ENCODE measurements around the gene CHPF. TPM values are rescaled to one million over a fixed set of nuclear protein-coding genes. Genes with fewer than 3 reads are reported as not detected.

The CHPF gene
- total and polyA plus RNA-seq, 4 experiments from 2014 or later = 7.5 to 8.5 (median 7.9) TPM

DNA sequence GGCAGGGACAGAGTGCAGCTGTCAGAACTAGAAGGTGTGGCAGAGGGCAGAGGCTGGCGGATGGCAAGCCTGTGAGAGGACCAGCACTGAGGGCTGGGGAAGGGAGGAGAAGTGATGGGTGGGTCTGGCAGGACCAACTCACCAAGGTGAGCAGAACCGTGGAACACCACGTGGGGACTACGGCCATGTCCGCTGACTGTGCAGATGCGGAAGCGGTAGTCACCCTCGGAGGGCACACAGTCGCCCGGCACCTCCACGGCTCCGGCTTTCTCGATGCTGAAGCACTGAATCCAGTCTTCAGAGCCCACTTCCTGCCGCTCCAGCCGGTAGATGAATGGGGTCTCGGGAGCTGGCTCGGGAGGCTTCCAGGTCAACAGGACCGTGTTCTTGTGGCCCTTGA is 23.5 kb upstream of the CHPF start:
- Mint-ChIP-seq H3K9me3 (no peaks in the 10 kb centered on the region), H3K4me3 (no peak overlapping the region), H3K27me3 (peaks cover 26 to 40% of the 10 kb centered on the region in 2 donors), H3K36me3 (no peaks in the 10 kb centered on the region), H3K4me1 (peaks cover 0 to 3% (median under 1%) of the 10 kb centered on the region in 4 donors), H3K27ac (no peak overlapping the region)
- ChIA-PET CTCF (ENCODE audit: partially characterized antibody) (no interaction called here), POLR2A (ENCODE audit: partially characterized antibody) (no interaction called here)
- intact Hi-C loops (cut with micrococcal nuclease) = no loop called here
- Histone ChIP-seq H3K27me3 (ENCODE audit: insufficient read depth, low read length) (peaks cover 8% of the 10 kb centered on the region), H3K27ac (ENCODE audit: low read depth, low read length) (no peak overlapping the region), H3K9me3 (ENCODE audit: control insufficient read depth in 1 of 2, low read length in 2 of 2) (no peaks in the 10 kb centered on the region), H3K36me3 (ENCODE audit: insufficient read depth, low read length) (no peaks in the 10 kb centered on the region), H3K4me1 (ENCODE audit: insufficient read depth, low read length) (peaks cover 3% of the 10 kb centered on the region), H3K4me3 (ENCODE audit: low read length in 2 of 2) (no peak overlapping the region)
- peak in 1 of 5 donors; percentile 9 for DNase-seq

GRCh38 chr2:219566640-219567039 is 23.0 kb upstream of the CHPF start:
- Histone ChIP-seq H3K27me3 (ENCODE audit: insufficient read depth, low read length) (peaks cover 3% of the 10 kb centered on the region), H3K9me3 (ENCODE audit: control insufficient read depth in 1 of 2, low read length in 2 of 2) (no peaks in the 10 kb centered on the region), H3K36me3 (ENCODE audit: insufficient read depth, low read length) (no peaks in the 10 kb centered on the region), H3K27ac (ENCODE audit: low read depth, low read length) (no peak overlapping the region), H3K4me1 (ENCODE audit: insufficient read depth, low read length) (peaks cover 3% of the 10 kb centered on the region), H3K4me3 (ENCODE audit: low read length in 2 of 2) (no peak overlapping the region)
- H3K4me3 Mint-ChIP-seq = no peak overlapping the region
- peaks cover 0 to 2% (median 0%) of the 10 kb centered on the region in 4 donors for H3K4me1 Mint-ChIP-seq
- ChIA-PET CTCF (ENCODE audit: partially characterized antibody) (interaction anchor here (0.9 kb wide), 1 partner anchor 10 kb away, joined by 3 read pairs; no protein-coding TSS in a partner anchor), POLR2A (ENCODE audit: partially characterized antibody) (no interaction called here)
- peaks cover 22 to 35% of the 10 kb centered on the region in 2 donors for H3K27me3 Mint-ChIP-seq
- H3K27ac Mint-ChIP-seq = no peak overlapping the region
- no peaks in the 10 kb centered on the region for H3K36me3 Mint-ChIP-seq
- intact Hi-C loops (cut with micrococcal nuclease) = no loop called here
- DNase-seq = no peak
- H3K9me3 Mint-ChIP-seq = no peaks in the 10 kb centered on the region

DNA sequence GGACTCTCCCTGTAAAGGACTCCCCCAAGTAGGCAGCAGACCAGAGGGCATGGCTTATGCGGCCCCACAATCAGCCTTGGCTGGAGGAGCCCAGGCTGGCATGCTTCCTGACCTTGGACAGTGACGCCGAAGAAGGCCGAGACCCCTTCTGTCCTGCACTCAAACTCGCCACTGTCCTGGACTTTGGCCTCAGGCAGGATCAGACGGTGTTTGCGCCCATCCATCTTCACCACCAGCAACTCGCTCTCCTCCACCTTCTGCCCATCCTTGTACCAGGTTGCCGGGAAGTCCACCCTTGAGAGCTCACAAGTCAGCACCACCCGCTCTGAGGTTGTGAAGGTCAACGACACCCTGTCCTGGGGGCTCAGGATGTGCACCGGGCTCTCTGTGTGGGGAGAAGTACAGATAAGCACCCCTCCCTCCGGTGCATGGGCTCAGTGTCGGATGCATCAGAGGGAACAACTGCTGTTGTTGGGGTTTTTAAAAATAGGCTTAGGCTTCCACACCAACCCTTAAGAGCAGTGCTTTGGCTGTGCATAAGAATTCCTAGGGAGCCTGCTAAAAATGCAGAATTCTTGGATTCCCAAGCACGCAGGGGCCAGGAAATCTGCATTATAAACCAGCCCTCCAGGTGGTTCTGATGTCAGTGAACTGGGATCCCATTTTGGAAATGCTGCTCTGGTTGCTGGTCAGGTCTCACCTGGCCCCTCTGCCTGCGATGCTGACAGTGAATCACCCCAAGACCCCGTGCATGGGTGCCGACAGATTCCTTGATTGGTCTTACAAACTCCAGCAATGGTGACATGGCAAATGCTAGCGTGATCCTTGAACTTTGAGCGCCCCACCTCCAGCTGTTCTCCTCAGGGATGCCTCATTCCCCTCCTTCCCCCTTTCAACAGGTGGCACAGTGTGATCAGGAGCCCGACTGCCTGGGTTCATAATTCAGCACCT is 21.8 kb upstream of the CHPF start:
- no peaks in the 10 kb centered on the region for H3K9me3 Mint-ChIP-seq
- no peak overlapping the region for H3K27ac Mint-ChIP-seq
- H3K9me3 ChIP-seq (ENCODE audit: control insufficient read depth in 1 of 2, low read length in 2 of 2) = no peaks in the 10 kb centered on the region
- H3K36me3 Mint-ChIP-seq = no peaks in the 10 kb centered on the region
- intact Hi-C loops (cut with micrococcal nuclease) = no loop called here
- POLR2A ChIA-PET (ENCODE audit: partially characterized antibody) = no interaction called here
- peaks cover under 1% of the 10 kb centered on the region for H3K4me1 ChIP-seq (ENCODE audit: insufficient read depth, low read length)
- no peak overlapping the region for H3K4me3 Mint-ChIP-seq
- CTCF ChIA-PET (ENCODE audit: partially characterized antibody) = interaction anchor here (0.7 kb wide), 1 partner anchor 17 kb away, joined by 3 read pairs; no protein-coding TSS in a partner anchor
- no peak overlapping the region for H3K27ac ChIP-seq (ENCODE audit: low read depth, low read length)
- H3K27me3 ChIP-seq (ENCODE audit: insufficient read depth, low read length) = no peaks in the 10 kb centered on the region
- no peak overlapping the region for H3K4me3 ChIP-seq (ENCODE audit: low read length in 2 of 2)
- peak in 1 of 5 donors; percentile 36 for DNase-seq
- H3K4me1 Mint-ChIP-seq = peaks cover 0 to 2% (median 0%) of the 10 kb centered on the region in 4 donors
- peaks cover 22 to 37% of the 10 kb centered on the region in 2 donors for H3K27me3 Mint-ChIP-seq
- no peaks in the 10 kb centered on the region for H3K36me3 ChIP-seq (ENCODE audit: insufficient read depth, low read length)

DNA sequence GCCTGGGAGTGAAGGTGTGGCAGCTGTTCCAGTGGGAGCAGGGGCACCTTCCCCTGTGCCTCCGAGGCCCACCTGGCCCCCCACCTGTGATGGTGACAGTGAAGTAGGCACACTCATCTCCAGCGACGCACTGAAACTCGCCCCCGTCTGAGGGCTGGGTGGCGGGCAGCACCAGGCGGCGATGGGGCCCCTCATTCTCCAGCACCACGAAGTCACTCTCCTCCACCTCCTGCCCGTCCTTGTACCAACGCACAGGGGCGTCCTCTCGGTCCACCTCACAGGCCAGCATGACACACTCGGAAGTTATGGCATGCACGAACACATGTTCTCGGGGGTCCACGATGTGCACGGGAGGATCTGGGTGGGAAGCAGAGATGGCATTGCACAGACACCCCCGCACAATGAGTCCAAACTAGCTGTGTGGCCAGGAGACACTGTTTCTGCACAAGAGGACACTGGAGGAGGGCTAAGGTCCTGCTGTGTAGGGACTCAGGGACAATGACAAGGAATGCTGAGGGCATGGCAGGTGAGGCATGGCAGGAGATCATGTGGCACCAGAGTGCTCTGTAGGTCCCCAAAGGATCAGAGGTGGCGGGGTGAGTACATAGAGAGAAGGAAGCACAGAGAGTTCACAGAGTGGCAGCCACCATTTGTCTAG is 19.8 kb upstream of the CHPF start:
- peak in 1 of 5 donors; percentile 1 for DNase-seq
- Histone ChIP-seq H3K4me1 (ENCODE audit: insufficient read depth, low read length) (no peaks in the 10 kb centered on the region), H3K27ac (ENCODE audit: low read depth, low read length) (no peak overlapping the region), H3K36me3 (ENCODE audit: insufficient read depth, low read length) (no peaks in the 10 kb centered on the region), H3K9me3 (ENCODE audit: control insufficient read depth in 1 of 2, low read length in 2 of 2) (no peaks in the 10 kb centered on the region), H3K27me3 (ENCODE audit: insufficient read depth, low read length) (no peaks in the 10 kb centered on the region), H3K4me3 (ENCODE audit: low read length in 2 of 2) (no peak overlapping the region)
- intact Hi-C loops (cut with micrococcal nuclease) = no loop called here
- Mint-ChIP-seq H3K27ac (peak overlapping the region in 1 of 7 donors; percentile 49), H3K27me3 (peaks cover 15 to 35% of the 10 kb centered on the region in 2 donors), H3K4me3 (no peak overlapping the region), H3K9me3 (no peaks in the 10 kb centered on the region), H3K4me1 (peaks cover 0 to 2% (median 0%) of the 10 kb centered on the region in 4 donors), H3K36me3 (no peaks in the 10 kb centered on the region)
- ChIA-PET CTCF (ENCODE audit: partially characterized antibody) (interaction anchor here (1.3 to 4.8 kb wide), 4 partner anchors 8 to 87 kb away, joined by 3 to 73 read pairs (median 4); partner anchors contain the start of genes CHPF, OBSL1 and TMEM198), POLR2A (ENCODE audit: partially characterized antibody) (no interaction called here)

GRCh38 chr2:219562049-219563020 is 18.7 kb upstream of the CHPF start:
- CTCF ChIA-PET (ENCODE audit: partially characterized antibody) = interaction anchor here (0.7 to 4.8 kb wide), 7 partner anchors 9 to 86 kb away, joined by 3 to 73 read pairs (median 4); partner anchors contain the start of genes CHPF, OBSL1 and TMEM198
- H3K36me3 Mint-ChIP-seq = no peaks in the 10 kb centered on the region

GRCh38 chr2:219561179-219562048 is 17.8 kb upstream of the CHPF start:
- ChIA-PET POLR2A (ENCODE audit: partially characterized antibody) (interaction anchor here (1.4 kb wide), 1 partner anchor 20 kb away, joined by 3 read pairs; no protein-coding TSS in a partner anchor), CTCF (ENCODE audit: partially characterized antibody) (interaction anchor here (0.7 to 4.8 kb wide), 10 partner anchors 9 to 159 kb away, joined by 3 to 73 read pairs (median 6); partner anchors contain the start of genes CHPF, INHA, OBSL1 and STK11IP)
- H3K27me3 Mint-ChIP-seq = peaks cover 10 to 25% of the 10 kb centered on the region in 2 donors
- intact Hi-C loops (cut with micrococcal nuclease) = no loop called here
- no peaks in the 10 kb centered on the region for H3K36me3 Mint-ChIP-seq
- H3K4me3 ChIP-seq (ENCODE audit: low read length in 2 of 2) = no peak overlapping the region
- peaks cover 0 to 2% (median 0%) of the 10 kb centered on the region in 4 donors for H3K4me1 Mint-ChIP-seq
- peak in 1 of 5 donors; percentile 4 for DNase-seq
- H3K9me3 Mint-ChIP-seq = no peaks in the 10 kb centered on the region
- H3K9me3 ChIP-seq (ENCODE audit: control insufficient read depth in 1 of 2, low read length in 2 of 2) = no peaks in the 10 kb centered on the region
- H3K4me1 ChIP-seq (ENCODE audit: insufficient read depth, low read length) = no peaks in the 10 kb centered on the region
- no peaks in the 10 kb centered on the region for H3K36me3 ChIP-seq (ENCODE audit: insufficient read depth, low read length)
- no peaks in the 10 kb centered on the region for H3K27me3 ChIP-seq (ENCODE audit: insufficient read depth, low read length)
- no peak overlapping the region for H3K4me3 Mint-ChIP-seq
- no peak overlapping the region for H3K27ac Mint-ChIP-seq
- no peak overlapping the region for H3K27ac ChIP-seq (ENCODE audit: low read depth, low read length)

More at GRCh38 chr2:219562049-219563020, 18.7 kb upstream of the CHPF start:
- peaks cover 10 to 30% of the 10 kb centered on the region in 2 donors for H3K27me3 Mint-ChIP-seq
- DNase-seq = peak in 1 of 5 donors; percentile 29
- Histone ChIP-seq H3K27me3 (ENCODE audit: insufficient read depth, low read length) (no peaks in the 10 kb centered on the region), H3K4me3 (ENCODE audit: low read length in 2 of 2) (no peak overlapping the region), H3K27ac (ENCODE audit: low read depth, low read length) (no peak overlapping the region), H3K36me3 (ENCODE audit: insufficient read depth, low read length) (no peaks in the 10 kb centered on the region), H3K9me3 (ENCODE audit: control insufficient read depth in 1 of 2, low read length in 2 of 2) (no peaks in the 10 kb centered on the region), H3K4me1 (ENCODE audit: insufficient read depth, low read length) (no peaks in the 10 kb centered on the region)
- H3K4me3 Mint-ChIP-seq = no peak overlapping the region
- intact Hi-C loops (cut with micrococcal nuclease) = no loop called here
- H3K27ac Mint-ChIP-seq = no peak overlapping the region
- POLR2A ChIA-PET (ENCODE audit: partially characterized antibody) = no interaction called here
- peaks cover 0 to 2% (median 0%) of the 10 kb centered on the region in 4 donors for H3K4me1 Mint-ChIP-seq
- H3K9me3 Mint-ChIP-seq = no peaks in the 10 kb centered on the region

Data from CD4-positive, alpha-beta memory T cell (primary cell).